GM21529 (cell line): ENCODE data around the gene NR0B2.
"Not testable (repeated sequence)": the region's sequence is repeated elsewhere in the genome, so short reads cannot be mapped to it uniquely, and the experiment has no call there.

Experiments used
- ATAC-seq: cut with Tn5 transposase; IDR thresholded peaks from one replicate; pipeline ENCODE4 v1.9.1; 2021; ENCODE audit not compliant: unreplicated experiment

NR0B2 gene

GRCh38 chr1:26913754-26914619 lies at the start of gene NR0B2:
Gene NR0B2 (minus strand): TSS chr1:26913975. CDS start chr1:26913940, 35 bp downstream.
- ATAC-seq = no peak

GRCh38 chr1:26961826-26962225 lies 48.1 kb upstream of the NR0B2 start:
- no peak for ATAC-seq

GRCh38 chr1:26960625-26960966 lies 46.8 kb upstream of the NR0B2 start:
- ATAC-seq = no peak

GRCh38 chr1:26959722-26960624 lies 46.2 kb upstream of the NR0B2 start, which contains the start of gene KDF1:
Gene KDF1 (minus strand): TSS chr1:26960468. CDS start chr1:26952380, 8,088 bp downstream.
- no peak for ATAC-seq

GRCh38 chr1:26959270-26959669 lies 45.5 kb upstream of the NR0B2 start:
- ATAC-seq = no peak

GRCh38 chr1:26957306-26957705 lies 43.5 kb upstream of the NR0B2 start:
- no peak for ATAC-seq

GRCh38 chr1:26956321-26956720 lies 42.5 kb upstream of the NR0B2 start:
- no peak for ATAC-seq

- no peak for ATAC-seq
Measured at GRCh38 chr1:26953374-26953773, 39.6 kb upstream of the NR0B2 start.

GRCh38 chr1:26951821-26952497 lies 38.2 kb upstream of the NR0B2 start:
- ATAC-seq = no peak

GRCh38 chr1:26951216-26951615 lies 37.4 kb upstream of the NR0B2 start:
- no peak for ATAC-seq

- ATAC-seq = no peak
Measured at GRCh38 chr1:26950602-26951001, 36.8 kb upstream of the NR0B2 start.

- no peak for ATAC-seq
Measured at GRCh38 chr1:26949926-26950319, 36.1 kb upstream of the NR0B2 start.

GRCh38 chr1:26949266-26949925 lies 35.6 kb upstream of the NR0B2 start:
- no peak for ATAC-seq

GRCh38 chr1:26948725-26949057 lies 34.9 kb upstream of the NR0B2 start:
- ATAC-seq = not testable (repeated sequence)

GRCh38 chr1:26946270-26946669 lies 32.5 kb upstream of the NR0B2 start:
- ATAC-seq = no peak

- no peak for ATAC-seq
Measured at GRCh38 chr1:26945728-26946127, 32.0 kb upstream of the NR0B2 start.

- no peak for ATAC-seq
Measured at GRCh38 chr1:26945138-26945537, 31.4 kb upstream of the NR0B2 start.

GRCh38 chr1:26942656-26943055 lies 28.9 kb upstream of the NR0B2 start:
- no peak for ATAC-seq

- no peak for ATAC-seq
Measured at GRCh38 chr1:26941311-26941710, 27.5 kb upstream of the NR0B2 start.

GRCh38 chr1:26938659-26939025 lies 24.9 kb upstream of the NR0B2 start:
- ATAC-seq = no peak
